NCI-H526 treated with DMSO at 0.1 percent for 48 hours (cell line): ENCODE measurements around the gene TTC7B.

Experiments used
- DNase-seq: peaks from one replicate; lab custom pipeline; 2025; lab: John Stamatoyannopoulos, UW

The TTC7B gene

GRCh38 chr14:90674716-90675115, 141.5 kb downstream of the TTC7B start:
- no peak for DNase-seq

- DNase-seq, result no peak
These were observed 142.1 kb downstream of the TTC7B start for GRCh38 chr14:90674043-90674670.

- no peak for DNase-seq
These were observed 144.6 kb downstream of the TTC7B start for GRCh38 chr14:90671382-90672234.

GRCh38 chr14:90669731-90670130, 146.5 kb downstream of the TTC7B start:
- no peak for DNase-seq

- DNase-seq, result no peak
These were observed 149.7 kb downstream of the TTC7B start for GRCh38 chr14:90666571-90666970.

GRCh38 chr14:90665321-90666000, 150.8 kb downstream of the TTC7B start:
- no peak for DNase-seq

- DNase-seq, result no peak
These were observed 151.3 kb downstream of the TTC7B start for GRCh38 chr14:90664911-90665310.

- no peak for DNase-seq
These were observed 152.6 kb downstream of the TTC7B start for GRCh38 chr14:90663680-90664079.

- no peak for DNase-seq
These were observed 153.1 kb downstream of the TTC7B start for GRCh38 chr14:90663140-90663539.

- no peak for DNase-seq
These were observed 154.4 kb downstream of the TTC7B start for GRCh38 chr14:90661866-90662265.

- DNase-seq, result no peak
These were observed 155.2 kb downstream of the TTC7B start for GRCh38 chr14:90660865-90661570.

- no peak for DNase-seq
These were observed 157.1 kb downstream of the TTC7B start for GRCh38 chr14:90659156-90659555.

- no peak for DNase-seq
These were observed 157.7 kb downstream of the TTC7B start for GRCh38 chr14:90658541-90658967.

- DNase-seq, result no peak
These were observed 159.3 kb downstream of the TTC7B start for GRCh38 chr14:90656973-90657372.

GRCh38 chr14:90655829-90656228, 160.4 kb downstream of the TTC7B start:
- no peak for DNase-seq

- DNase-seq, result no peak
These were observed 161.4 kb downstream of the TTC7B start for GRCh38 chr14:90654831-90655276.

- DNase-seq, result no peak
These were observed 163.6 kb downstream of the TTC7B start for GRCh38 chr14:90652626-90653025.

GRCh38 chr14:90651976-90652560, 164.2 kb downstream of the TTC7B start:
- DNase-seq, result no peak

GRCh38 chr14:90651271-90651804, 164.9 kb downstream of the TTC7B start:
- no peak for DNase-seq

- DNase-seq, result no peak
These were observed 166.6 kb downstream of the TTC7B start for GRCh38 chr14:90649557-90650135.

- no peak for DNase-seq
These were observed 167.1 kb downstream of the TTC7B start for GRCh38 chr14:90649083-90649482.
